ENCODE results near the gene DDN. TPM values are rescaled to one million over a fixed set of nuclear protein-coding genes. Genes with fewer than 3 reads are reported as not detected.

Gene DDN
- total RNA-seq (under 1 TPM in 3 of 6 donors, not detected in 3; 0.03 to 0.09 (median 0.06) TPM), polyA plus RNA-seq (under 1 TPM; 0.04 to 0.12 TPM)

DNA sequence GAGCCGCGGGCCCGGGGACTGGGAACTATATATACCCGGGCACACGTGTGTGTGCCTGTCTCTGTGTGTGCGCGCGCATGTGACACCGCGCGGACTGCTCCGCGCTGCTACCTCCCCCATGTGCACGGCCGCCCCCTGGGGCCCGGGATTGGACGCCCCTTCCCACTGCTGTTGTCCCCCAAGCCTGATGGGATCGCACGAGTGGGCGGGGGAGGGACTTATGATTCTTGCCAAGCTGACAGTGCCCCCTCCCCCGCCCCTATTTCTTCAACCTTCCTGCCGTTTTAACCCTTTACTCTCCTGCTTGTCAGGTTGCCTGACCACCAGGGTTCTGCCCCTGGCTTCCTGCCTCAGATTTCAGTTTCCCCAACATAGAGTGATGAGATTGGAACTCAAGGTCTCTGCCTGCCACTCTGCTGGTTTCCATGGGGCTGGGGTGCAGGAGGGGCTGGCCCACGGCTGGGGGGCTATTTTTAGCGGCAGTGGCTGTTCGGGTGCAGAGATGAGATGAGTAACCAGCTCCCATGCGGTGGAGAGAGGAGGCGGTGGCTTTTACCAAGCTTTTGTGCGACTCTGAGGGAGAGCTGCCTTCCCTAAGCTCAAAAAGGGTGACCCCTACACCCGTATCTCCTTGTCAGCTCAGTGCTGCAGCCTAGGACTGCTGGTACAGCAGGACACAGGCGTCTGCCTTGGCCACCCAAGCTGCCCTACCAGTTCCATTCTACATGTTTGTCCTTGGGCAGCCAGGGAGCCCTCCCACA lies at the start of gene DDN:
TSS of gene DDN (minus strand) at position 5 of the 761 bp plus-strand sequence. CDS start 88 bp downstream, outside the sequence.
- FAIRE-seq (no peak), ATAC-seq (peak; percentile 29 to 48 (median 37)), DNase-seq (peak in 1 of 6 donors; percentile 79)
- peaks cover 8 to 12% (median 9%) of the 10 kb centered on the region in 3 donors for H3K4me1 ChIP-seq
- H3K4me3 ChIP-seq: peak within 1 kb of the TSS; percentile 6 to 54 (median 30)
- H3K27ac ChIP-seq: no peak within 1 kb of the TSS
- peaks cover 0 to 21% (median 4%) of the 10 kb centered on the region in 3 donors for H3K36me3 ChIP-seq
- intact Hi-C loops (cut with DNase I): no loop called here
- no peaks in the 10 kb centered on the region for H3K9me3 ChIP-seq
- H3K27me3 ChIP-seq: no peaks in the 10 kb centered on the region
- TF ChIP-seq, protein P1, sequence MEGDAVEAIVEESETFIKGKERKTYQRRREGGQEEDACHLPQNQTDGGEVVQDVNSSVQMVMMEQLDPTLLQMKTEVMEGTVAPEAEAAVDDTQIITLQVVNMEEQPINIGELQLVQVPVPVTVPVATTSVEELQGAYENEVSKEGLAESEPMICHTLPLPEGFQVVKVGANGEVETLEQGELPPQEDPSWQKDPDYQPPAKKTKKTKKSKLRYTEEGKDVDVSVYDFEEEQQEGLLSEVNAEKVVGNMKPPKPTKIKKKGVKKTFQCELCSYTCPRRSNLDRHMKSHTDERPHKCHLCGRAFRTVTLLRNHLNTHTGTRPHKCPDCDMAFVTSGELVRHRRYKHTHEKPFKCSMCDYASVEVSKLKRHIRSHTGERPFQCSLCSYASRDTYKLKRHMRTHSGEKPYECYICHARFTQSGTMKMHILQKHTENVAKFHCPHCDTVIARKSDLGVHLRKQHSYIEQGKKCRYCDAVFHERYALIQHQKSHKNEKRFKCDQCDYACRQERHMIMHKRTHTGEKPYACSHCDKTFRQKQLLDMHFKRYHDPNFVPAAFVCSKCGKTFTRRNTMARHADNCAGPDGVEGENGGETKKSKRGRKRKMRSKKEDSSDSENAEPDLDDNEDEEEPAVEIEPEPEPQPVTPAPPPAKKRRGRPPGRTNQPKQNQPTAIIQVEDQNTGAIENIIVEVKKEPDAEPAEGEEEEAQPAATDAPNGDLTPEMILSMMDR (IDR thresholded peaks at IDR 0.05): no peak
- WGBS, 2 donors: 2% methylated on average over 30 of the region's 30 CpGs

DNA sequence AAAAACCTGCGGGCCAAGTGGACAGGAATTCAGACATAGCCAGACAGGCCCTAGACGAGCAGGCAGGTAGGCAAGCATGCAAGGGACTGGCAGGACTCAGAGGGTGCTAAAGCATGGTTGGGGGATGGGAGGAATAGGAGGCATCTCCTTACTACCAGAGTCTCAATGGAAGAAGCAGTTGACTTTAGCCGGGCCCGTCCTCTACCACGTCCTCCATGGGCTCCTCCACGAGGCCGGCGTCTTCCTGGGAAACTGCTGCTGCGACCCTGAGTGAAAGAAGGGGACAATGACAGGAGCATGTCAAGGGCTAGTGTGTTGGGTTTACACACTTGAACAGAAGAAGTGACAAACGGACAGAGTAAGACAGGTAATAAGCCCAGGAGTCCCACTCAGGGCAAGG lies 49.8 kb upstream of the DDN start:
- ATAC-seq (no peak), FAIRE-seq (no peak), DNase-seq (no peak)
- Histone ChIP-seq H3K9me3 (no peaks in the 10 kb centered on the region), H3K27me3 (no peaks in the 10 kb centered on the region), H3K4me1 (no peaks in the 10 kb centered on the region), H3K4me3 (no peak overlapping the region), H3K36me3 (peaks cover 15 to 94% (median 62%) of the 10 kb centered on the region in 3 donors), H3K27ac (no peak overlapping the region)
- WGBS, 2 donors: 89 to 94% methylated on average over 10 of the region's 10 CpGs
- intact Hi-C loops (cut with DNase I): no loop called here
- TF ChIP-seq, protein P1 (IDR thresholded peaks at IDR 0.05): no peak

DNA sequence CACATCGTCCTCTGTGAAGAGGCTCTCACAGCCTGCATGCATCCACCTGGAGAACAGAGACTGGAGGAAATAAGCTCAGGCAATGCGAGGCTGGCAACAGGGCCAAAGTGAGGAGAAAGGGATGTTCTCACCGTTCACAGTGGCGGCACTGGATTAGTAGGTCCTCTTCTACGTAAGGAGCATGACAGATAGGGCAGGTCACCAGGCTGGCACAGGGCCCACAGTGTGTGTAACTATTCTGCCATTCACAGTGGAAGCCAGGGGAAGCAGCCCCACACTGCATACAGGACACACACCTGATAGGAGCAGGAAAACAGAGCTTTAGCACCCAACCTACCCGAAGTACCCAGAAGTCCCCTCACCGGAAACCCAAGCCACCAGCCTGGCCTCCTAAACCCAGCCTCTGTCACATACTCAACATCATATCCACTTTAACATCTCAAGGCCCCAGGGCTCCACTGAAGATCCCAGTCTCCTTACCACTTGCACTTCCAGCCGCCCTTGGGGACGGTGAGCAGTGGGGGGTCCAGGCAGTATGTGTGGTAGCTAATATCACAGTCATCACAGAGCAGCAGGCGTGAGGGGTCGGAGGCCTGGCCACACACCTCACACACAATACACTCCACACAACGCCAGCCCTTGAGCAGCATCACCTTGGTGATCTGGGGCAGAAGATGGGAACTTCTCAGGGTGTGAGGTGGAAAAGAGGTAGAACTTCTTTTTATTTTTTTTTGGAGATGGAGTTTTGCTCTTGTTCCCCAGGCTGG lies 47.1 kb upstream of the DDN start:
- TF ChIP-seq, protein P1 (IDR thresholded peaks at IDR 0.05): no peak
- intact Hi-C loops (cut with DNase I): no loop called here
- Histone ChIP-seq H3K4me3 (no peak overlapping the region), H3K27me3 (no peaks in the 10 kb centered on the region), H3K9me3 (no peaks in the 10 kb centered on the region), H3K36me3 (peaks cover 20 to 95% (median 77%) of the 10 kb centered on the region in 3 donors), H3K4me1 (no peaks in the 10 kb centered on the region), H3K27ac (no peak overlapping the region)
- FAIRE-seq: no peak
- WGBS, 2 donors: 90 to 96% methylated on average over 12 of the region's 12 CpGs
- DNase-seq: no peak
- no peak for ATAC-seq

DNA sequence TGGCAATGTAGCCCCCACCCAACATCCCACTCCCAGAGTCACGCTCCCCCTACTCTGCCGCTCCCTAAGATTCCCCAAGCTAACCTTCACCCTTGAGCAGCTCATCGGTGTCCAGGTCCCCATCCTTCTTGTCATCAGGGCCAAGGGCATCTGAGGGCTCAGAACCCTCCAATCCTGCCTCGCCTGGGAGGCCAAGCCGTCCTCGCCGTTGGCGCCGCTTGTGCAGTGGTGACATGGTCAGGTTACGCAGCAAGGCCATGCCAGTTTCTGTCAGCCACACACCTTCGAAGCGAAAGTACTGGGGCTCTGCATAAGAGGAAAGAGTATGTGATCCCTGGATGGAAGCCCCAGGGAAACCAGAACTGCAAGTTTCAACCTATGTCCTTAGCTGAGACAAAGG lies 45.5 kb upstream of the DDN start:
- Histone ChIP-seq H3K27me3 (no peaks in the 10 kb centered on the region), H3K27ac (no peak overlapping the region), H3K9me3 (no peaks in the 10 kb centered on the region), H3K4me1 (no peaks in the 10 kb centered on the region), H3K36me3 (peaks cover 14 to 85% (median 75%) of the 10 kb centered on the region in 3 donors), H3K4me3 (no peak overlapping the region)
- DNase-seq: no peak
- intact Hi-C loops (cut with DNase I): no loop called here
- ATAC-seq: no peak
- WGBS, 2 donors: 94 to 97% methylated on average over 12 of the region's 12 CpGs
- no peak for FAIRE-seq
- TF ChIP-seq, protein P1 (IDR thresholded peaks at IDR 0.05): no peak

All from pancreas (tissue), 10 donors.